ES-I3 (cell line): ENCODE results near the gene CFHR5.
"Not testable (repeated sequence)": the region's sequence is repeated elsewhere in the genome, so short reads cannot be mapped to it uniquely, and the experiment has no call there.

Experiments used
- H3K36me3 ChIP-seq: 2 replicates; pipeline ENCODE4 v1.6.1; 2013; ENCODE audit warnings: mild to moderate bottlenecking, low read length, control low read depth, moderate library complexity; ENCODE audit not compliant: insufficient read depth
- H3K4me1 ChIP-seq: 2 replicates; pipeline ENCODE4 v1.6.1; 2013; ENCODE audit warnings: mild to moderate bottlenecking, control low read depth, low read length; ENCODE audit not compliant: insufficient read depth
- H3K9ac ChIP-seq: 2 replicates; pipeline ENCODE4 v1.6.1; 2013; ENCODE audit warnings: low read depth, mild to moderate bottlenecking, low read length, moderate library complexity
- H3K9me3 ChIP-seq: 2 replicates; pipeline ENCODE4 v1.6.1; 2013; ENCODE audit warnings: mild to moderate bottlenecking, low read length, moderate library complexity; ENCODE audit not compliant: control insufficient read depth, insufficient read depth

CFHR5 gene

DNA sequence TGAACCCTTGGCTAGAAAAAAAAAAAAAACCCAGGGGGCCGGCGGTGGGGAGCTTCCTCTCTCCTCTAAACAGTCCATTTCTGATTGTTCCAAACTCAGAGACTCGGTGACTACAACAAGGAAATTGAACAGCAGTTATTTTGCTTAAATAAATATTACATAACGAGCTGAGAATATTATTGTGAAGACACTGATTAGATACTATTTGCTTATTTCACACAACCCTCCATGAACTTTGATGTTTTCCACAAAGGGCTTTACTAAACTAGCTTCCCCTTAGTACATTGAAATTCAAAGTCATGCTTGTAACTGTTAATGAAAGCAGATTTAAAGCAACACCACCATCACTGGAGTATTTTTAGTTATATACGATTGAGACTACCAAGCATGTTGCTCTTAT, at the start of gene CFHR5:
TSS of gene CFHR5 (plus strand) at position 279 of the 400 bp plus-strand sequence. CDS start at position 388, 109 bp downstream.
- no peak within 1 kb of the TSS for H3K9ac ChIP-seq

GRCh38 chr1:196932853-196933252, 44.5 kb upstream of the CFHR5 start:
- H3K9ac ChIP-seq, H3K36me3 ChIP-seq, H3K9me3 ChIP-seq, H3K4me1 ChIP-seq: not testable (repeated sequence)

More for the DNA sequence above, at the start of gene CFHR5:
- Histone ChIP-seq H3K9me3 (no peaks in the 10 kb centered on the region), H3K4me1 (no peaks in the 10 kb centered on the region), H3K36me3 (no peaks in the 10 kb centered on the region)

DNA sequence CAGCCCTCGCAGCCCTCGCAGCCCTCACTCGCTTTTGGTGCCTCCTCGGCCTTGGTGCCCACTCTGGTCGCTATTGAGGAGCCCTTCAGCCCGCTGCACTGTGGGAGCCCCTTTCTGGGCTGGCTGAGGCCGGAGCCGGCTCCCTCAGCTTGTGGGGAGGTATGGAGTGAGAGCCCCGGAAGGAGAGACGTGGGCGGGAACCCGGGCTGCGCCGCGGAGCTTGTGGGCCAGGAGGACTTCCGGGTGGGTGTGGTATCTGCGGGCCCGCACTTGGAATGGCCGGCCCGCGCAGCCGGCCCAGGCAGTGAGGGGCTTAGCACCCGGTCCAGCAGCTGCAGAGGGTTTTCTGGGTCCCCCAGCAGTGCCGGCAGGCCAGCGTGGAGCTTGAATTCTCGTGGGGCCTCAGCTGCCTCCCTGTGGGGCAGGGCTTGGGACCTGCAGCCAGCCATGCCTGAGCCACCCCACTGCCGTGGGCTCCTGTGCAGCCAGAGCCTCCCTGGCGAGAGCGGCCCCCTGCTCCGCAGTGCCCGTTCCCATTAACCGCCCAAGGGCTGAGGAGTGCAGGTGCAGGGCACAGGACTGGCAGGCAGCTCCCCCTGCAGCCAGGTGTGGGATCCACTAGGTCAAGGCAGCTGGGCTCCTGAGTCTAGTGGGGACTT, 43.7 kb upstream of the CFHR5 start:
- Histone ChIP-seq H3K4me1 (no peaks in the 10 kb centered on the region), H3K36me3 (no peaks in the 10 kb centered on the region), H3K9ac (no peak overlapping the region)

DNA sequence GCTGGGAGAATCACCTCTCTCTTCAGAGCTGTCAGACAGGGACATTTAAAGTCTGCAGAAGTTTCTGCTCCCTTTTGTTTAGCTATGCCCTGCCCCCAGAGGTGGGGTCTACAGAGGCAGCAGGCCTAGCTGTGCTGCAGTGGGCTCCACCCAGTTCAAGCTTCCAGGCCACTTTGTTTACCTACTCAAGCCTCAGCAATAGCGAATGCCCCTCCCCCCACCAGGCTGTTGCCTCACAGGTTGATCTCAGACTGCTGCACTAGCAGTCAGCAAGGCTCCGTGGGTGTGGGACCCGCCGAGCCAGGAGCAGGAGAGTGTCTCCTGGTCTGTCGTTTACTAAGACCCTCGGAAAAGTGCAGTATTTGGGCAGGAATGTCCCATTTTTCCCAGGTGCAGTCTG, 35.9 kb upstream of the CFHR5 start:
- H3K4me1 ChIP-seq, H3K36me3 ChIP-seq, H3K9ac ChIP-seq, H3K9me3 ChIP-seq: not testable (repeated sequence)

More for the DNA sequence above, 43.7 kb upstream of the CFHR5 start:
- H3K9me3 ChIP-seq: no peaks in the 10 kb centered on the region

DNA sequence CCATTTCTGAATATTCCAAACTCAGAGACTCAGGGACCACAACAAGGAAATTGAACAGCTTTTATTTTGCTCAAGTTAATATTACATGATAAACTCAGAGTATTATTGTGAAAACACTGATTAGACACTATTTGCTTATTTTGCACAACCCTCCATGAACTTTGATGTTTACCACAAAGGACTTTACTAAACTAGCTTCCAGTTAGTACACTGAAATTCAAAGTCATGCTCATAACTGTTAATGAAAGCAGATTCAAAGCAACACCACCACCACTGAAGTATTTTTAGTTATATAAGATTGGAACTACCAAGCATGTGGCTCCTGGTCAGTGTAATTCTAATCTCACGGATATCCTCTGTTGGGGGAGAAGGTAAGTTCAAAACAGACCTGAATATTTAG, 33.8 kb upstream of the CFHR5 start, which contains the start of gene CFHR2:
TSS of gene CFHR2 (plus strand) at position 171 of the 400 bp plus-strand sequence. CDS start at position 314, 143 bp downstream.
- not testable (repeated sequence) for H3K4me1 ChIP-seq, H3K36me3 ChIP-seq, H3K9ac ChIP-seq, H3K9me3 ChIP-seq

- no peak overlapping the region for H3K9ac ChIP-seq
- H3K9me3 ChIP-seq: no peaks in the 10 kb centered on the region
- no peaks in the 10 kb centered on the region for H3K4me1 ChIP-seq
- no peaks in the 10 kb centered on the region for H3K36me3 ChIP-seq
These were observed 25.5 kb upstream of the CFHR5 start for GRCh38 chr1:196951711-196952394.

- H3K9me3 ChIP-seq: no peaks in the 10 kb centered on the region
- H3K9ac ChIP-seq: no peak overlapping the region
- H3K36me3 ChIP-seq: no peaks in the 10 kb centered on the region
- H3K4me1 ChIP-seq: no peaks in the 10 kb centered on the region
These were observed 22.6 kb upstream of the CFHR5 start for GRCh38 chr1:196954778-196955177.

GRCh38 chr1:196955926-196956325, 21.4 kb upstream of the CFHR5 start:
- Histone ChIP-seq H3K36me3 (no peaks in the 10 kb centered on the region), H3K4me1 (no peaks in the 10 kb centered on the region), H3K9ac (no peak overlapping the region), H3K9me3 (no peaks in the 10 kb centered on the region)

DNA sequence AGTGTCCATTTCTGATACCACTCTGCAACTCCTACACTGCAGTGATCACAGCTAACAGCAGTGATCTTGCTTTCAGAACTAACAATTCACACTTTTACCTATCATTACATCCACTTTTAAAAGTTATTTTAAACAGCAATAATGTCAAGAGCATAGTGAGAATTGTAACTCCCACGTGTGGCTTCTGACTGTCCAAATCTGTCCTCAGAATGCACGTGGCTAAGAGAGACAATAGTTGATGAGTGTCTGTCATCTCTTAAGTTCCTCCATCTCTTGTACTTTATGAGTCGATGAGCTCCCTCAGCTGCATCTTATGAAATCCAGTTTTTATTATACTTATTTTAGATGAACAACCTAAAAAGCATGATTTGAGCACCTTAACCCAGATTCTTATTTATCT, 16.5 kb upstream of the CFHR5 start:
- no peak overlapping the region for H3K9ac ChIP-seq
- H3K36me3 ChIP-seq: no peaks in the 10 kb centered on the region

GRCh38 chr1:196970182-196970581, 7.2 kb upstream of the CFHR5 start:
- no peaks in the 10 kb centered on the region for H3K4me1 ChIP-seq
- H3K9ac ChIP-seq: no peak overlapping the region
- H3K36me3 ChIP-seq: no peaks in the 10 kb centered on the region
- H3K9me3 ChIP-seq: no peaks in the 10 kb centered on the region

More for the DNA sequence above, 16.5 kb upstream of the CFHR5 start:
- Histone ChIP-seq H3K4me1 (no peaks in the 10 kb centered on the region), H3K9me3 (no peaks in the 10 kb centered on the region)

DNA sequence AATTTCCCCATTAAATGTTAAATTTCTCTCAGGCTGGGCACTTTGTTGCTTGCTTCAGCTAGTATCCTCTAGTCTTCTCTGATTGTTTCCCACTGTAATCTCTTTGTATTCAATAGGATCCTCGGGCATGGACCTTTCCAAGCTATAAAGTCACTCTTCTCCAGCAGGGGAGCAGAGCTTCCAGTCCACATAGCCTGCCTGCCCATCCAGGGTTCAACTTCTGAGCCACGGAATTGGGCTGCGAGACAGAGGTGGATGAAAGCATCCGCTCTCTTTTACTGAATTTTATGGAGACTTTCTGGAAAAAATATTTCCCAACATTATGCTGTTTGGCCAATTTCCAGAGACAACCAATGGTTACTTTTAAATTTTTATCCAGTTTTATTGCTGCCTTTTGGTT, 1.1 kb upstream of the CFHR5 start:
- Histone ChIP-seq H3K9me3 (no peaks in the 10 kb centered on the region), H3K9ac (no peak overlapping the region), H3K36me3 (no peaks in the 10 kb centered on the region), H3K4me1 (no peaks in the 10 kb centered on the region)

DNA sequence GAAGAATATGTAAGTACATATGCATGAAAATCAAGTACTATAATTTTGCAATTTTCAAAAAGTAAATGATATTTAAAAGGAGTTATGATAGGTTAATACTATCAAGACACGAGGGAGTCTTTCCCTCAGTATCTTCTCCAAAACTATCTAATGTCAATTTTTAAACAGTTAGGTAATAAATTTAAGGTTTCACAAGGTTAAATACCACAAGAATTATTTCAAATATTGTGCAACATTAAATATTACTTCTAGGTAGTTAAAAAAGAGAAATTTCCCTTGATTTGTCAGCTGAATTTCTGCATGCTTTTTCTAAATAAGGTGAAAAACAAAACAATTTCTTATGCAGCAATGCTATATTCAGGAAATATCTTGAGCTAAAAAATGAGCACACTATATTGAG, 3.5 kb downstream of the CFHR5 start:
- no peaks in the 10 kb centered on the region for H3K9me3 ChIP-seq
- no peaks in the 10 kb centered on the region for H3K4me1 ChIP-seq
- H3K9ac ChIP-seq: no peak overlapping the region
- no peaks in the 10 kb centered on the region for H3K36me3 ChIP-seq

DNA sequence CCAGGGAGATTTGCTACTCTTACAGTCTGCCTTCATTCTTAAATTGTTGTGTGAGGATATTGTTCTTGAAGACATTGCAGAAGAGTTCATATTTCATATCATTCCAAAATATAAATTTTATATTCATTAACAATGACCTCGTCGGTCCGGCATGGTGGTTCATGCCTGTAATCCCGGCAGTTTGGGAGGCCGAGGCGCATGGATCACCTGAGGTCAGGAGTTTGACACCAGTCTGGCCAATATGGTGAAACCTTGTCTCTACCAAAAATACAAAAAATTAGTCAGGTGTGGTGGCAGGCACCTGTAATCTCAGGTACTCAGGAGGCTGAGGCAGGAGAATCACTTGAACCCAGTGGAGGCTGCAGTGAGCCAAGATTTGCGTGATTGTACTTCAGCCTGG, 4.9 kb downstream of the CFHR5 start:
- not testable (repeated sequence) for H3K9me3 ChIP-seq, H3K4me1 ChIP-seq, H3K9ac ChIP-seq, H3K36me3 ChIP-seq

DNA sequence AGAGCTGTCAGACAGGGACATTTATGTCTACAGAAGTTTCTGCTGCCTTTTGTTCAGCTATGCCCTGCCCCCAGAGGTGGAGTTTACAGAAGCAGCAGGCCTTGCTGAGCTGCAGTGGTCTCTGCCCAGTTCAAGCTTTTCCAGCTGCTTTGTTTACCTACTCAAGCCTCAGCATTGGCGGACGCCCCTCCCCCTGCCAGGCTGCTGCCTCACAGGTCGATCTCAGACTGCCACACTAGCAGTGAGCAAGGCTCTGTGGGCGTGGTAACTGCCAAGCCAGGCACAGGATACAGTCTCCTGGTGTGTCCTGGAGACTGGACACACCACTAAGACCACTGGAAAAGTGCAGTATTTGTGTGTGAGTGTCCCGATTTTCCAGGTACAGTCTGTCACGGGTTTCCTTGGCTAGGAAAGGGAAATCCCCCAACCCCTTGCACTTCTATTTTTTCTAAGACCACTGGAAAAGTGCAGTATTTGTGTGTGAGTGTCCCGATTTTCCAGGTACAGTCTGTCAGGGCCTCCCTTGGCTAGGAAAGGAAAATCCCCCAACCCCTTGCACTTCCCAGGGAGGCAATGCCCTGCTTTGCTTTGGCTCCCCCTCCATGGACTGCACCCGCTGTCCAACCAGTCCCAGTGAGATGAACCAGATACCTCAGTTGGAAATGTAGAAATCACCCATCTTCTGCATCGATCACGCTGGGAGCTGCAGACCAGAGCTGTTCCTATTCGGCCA, 14.7 kb downstream of the CFHR5 start:
- H3K4me1 ChIP-seq, H3K9me3 ChIP-seq, H3K36me3 ChIP-seq: not testable (repeated sequence)
- H3K9ac ChIP-seq: peak overlapping the region; percentile 63

DNA sequence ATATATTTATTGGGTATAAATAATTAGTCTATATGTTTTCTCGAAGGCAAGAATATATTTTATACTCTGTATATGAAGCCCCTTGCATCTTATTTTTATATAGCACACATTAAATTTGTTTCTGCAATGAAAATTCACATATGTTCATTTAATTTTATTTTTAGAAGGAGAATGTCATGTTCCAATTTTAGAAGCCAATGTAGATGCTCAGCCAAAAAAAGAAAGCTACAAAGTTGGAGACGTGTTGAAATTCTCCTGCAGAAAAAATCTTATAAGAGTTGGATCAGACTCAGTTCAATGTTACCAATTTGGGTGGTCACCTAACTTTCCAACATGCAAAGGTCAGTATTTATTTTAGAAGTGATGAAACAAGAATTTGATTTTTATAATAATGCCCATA, 16.6 kb downstream of the CFHR5 start:
- H3K36me3 ChIP-seq: no peaks in the 10 kb centered on the region
- 0 out of 2 replicates have a peak, but pooled peaks cover 5% of the 10 kb centered on the region for H3K4me1 ChIP-seq
- H3K9me3 ChIP-seq: no peaks in the 10 kb centered on the region

More for the DNA sequence above, 16.6 kb downstream of the CFHR5 start:
- no peak overlapping the region for H3K9ac ChIP-seq
